Measurements from ENCODE around the gene HDGF. TPM values are rescaled to one million over a fixed set of nuclear protein-coding genes. Genes with fewer than 3 reads are reported as not detected.

The HDGF gene
- total and polyA plus RNA-seq, 2 experiments from 2014 or later: 176 to 480 TPM

DNA sequence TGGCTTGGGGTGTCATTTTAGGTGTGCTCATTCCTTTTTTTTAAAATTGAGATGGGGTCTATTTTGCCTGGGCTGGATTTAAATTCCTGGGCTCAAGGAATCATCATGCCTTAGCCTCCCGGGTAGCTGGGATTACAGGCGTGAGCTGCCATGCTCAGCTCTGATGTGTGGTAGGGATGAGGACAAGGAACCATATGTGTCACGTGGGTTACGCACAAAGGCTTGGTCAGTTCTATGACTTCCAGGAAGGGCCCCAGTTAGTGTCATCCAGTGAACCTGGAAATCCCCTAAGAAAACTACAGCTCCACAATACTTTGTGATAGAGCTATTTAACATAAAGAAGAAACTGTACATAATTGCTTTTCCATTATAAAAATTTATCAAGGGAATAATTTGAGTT is 29.9 kb downstream of the HDGF start:
- Histone ChIP-seq H3K4me1 (ENCODE audit: low read depth) (peaks cover 25% of the 10 kb centered on the region), H3K9me3 (ENCODE audit: low read depth) (no peaks in the 10 kb centered on the region), H3K36me3 (peaks cover 14% of the 10 kb centered on the region), H3K27me3 (no peaks in the 10 kb centered on the region), H3K27ac (peak overlapping the region; percentile 85), H3K4me3 (no peak overlapping the region)
- TF ChIP-seq, protein P1, sequence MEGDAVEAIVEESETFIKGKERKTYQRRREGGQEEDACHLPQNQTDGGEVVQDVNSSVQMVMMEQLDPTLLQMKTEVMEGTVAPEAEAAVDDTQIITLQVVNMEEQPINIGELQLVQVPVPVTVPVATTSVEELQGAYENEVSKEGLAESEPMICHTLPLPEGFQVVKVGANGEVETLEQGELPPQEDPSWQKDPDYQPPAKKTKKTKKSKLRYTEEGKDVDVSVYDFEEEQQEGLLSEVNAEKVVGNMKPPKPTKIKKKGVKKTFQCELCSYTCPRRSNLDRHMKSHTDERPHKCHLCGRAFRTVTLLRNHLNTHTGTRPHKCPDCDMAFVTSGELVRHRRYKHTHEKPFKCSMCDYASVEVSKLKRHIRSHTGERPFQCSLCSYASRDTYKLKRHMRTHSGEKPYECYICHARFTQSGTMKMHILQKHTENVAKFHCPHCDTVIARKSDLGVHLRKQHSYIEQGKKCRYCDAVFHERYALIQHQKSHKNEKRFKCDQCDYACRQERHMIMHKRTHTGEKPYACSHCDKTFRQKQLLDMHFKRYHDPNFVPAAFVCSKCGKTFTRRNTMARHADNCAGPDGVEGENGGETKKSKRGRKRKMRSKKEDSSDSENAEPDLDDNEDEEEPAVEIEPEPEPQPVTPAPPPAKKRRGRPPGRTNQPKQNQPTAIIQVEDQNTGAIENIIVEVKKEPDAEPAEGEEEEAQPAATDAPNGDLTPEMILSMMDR (IDR thresholded peaks at IDR 0.05; ENCODE audit: low read depth, low read length): no peak
- no peak for DNase-seq (ENCODE audit: low read depth in 1 of 2, low spot score in 1 of 2)

DNA sequence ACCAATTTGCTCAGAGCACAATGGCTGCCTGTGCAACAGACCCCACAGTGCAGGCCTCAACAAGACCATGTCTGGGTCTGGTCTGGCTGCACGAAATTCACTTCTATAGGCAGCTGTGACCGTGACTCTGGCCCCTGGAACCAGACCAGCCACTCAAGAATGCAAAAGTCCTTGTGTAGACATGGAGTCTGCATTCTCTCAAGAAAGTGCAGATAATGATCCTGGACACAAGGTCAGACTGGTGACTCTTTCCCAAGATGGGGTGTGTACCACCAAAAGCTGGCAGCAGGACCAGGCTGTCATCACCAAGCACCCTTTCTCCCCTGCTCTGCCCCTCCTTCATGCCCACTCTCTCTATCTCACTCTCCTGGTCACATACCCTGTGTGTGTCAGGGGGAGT is 30.3 kb downstream of the HDGF start:
- Histone ChIP-seq H3K4me3 (no peak overlapping the region), H3K36me3 (peaks cover 14% of the 10 kb centered on the region), H3K9me3 (ENCODE audit: low read depth) (no peaks in the 10 kb centered on the region), H3K27ac (peak overlapping the region; percentile 85), H3K27me3 (no peaks in the 10 kb centered on the region), H3K4me1 (ENCODE audit: low read depth) (peaks cover 23% of the 10 kb centered on the region)
- DNase-seq (ENCODE audit: low read depth in 1 of 2, low spot score in 1 of 2): peak in 1 of 2 donors; percentile 73
- TF ChIP-seq, protein P1 (IDR thresholded peaks at IDR 0.05; ENCODE audit: low read depth, low read length): no peak

DNA sequence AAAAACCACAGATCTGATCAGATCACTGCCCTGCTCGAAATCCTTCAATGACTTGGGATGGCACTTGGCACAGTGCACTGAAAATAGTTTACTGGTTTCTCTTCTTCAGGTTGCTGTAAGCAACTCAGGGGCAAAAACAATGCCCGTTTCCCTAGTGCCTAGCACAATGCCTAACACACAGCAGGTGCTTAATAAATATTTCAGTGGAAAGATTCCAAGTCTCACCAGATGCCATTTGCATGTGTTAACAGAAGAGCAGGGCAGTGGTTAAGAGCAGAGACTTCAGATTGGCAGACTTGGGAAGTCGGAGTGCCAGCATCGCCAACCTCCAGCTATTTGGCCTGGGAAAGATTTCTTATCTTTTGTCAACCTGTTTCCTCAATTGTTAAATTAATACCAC is 34.1 kb downstream of the HDGF start:
- peaks cover 30% of the 10 kb centered on the region for H3K4me1 ChIP-seq (ENCODE audit: low read depth)
- TF ChIP-seq, protein P1 (IDR thresholded peaks at IDR 0.05; ENCODE audit: low read depth, low read length): no peak
- DNase-seq (ENCODE audit: low read depth in 1 of 2, low spot score in 1 of 2): no peak
- no peaks in the 10 kb centered on the region for H3K27me3 ChIP-seq
- H3K4me3 ChIP-seq: no peak overlapping the region
- no peaks in the 10 kb centered on the region for H3K36me3 ChIP-seq
- no peak overlapping the region for H3K27ac ChIP-seq
- no peaks in the 10 kb centered on the region for H3K9me3 ChIP-seq (ENCODE audit: low read depth)

DNA sequence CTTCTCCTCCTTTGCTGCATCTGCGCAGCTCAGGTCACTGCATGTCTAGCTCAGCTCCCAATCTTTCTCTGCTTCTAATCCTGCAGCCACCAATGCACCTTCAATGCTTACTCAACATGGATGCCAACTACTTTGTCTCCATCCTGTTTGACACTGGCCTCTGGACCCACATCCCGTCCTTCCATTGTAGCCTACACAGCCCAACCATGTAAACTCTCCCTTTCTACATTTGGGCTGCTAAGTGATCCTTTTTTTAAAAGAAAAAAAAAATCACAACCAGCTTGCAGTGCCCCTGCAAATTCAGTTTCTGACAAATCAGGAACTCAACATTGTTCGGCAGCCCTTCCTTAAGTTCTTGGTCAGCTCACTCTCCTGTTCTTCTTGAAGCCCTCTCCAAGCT is 36.6 kb downstream of the HDGF start:
- no peak for DNase-seq (ENCODE audit: low read depth in 1 of 2, low spot score in 1 of 2)
- H3K36me3 ChIP-seq: no peaks in the 10 kb centered on the region
- TF ChIP-seq, protein P1 (IDR thresholded peaks at IDR 0.05; ENCODE audit: low read depth, low read length): no peak
- peaks cover 40% of the 10 kb centered on the region for H3K4me1 ChIP-seq (ENCODE audit: low read depth)
- H3K4me3 ChIP-seq: no peak overlapping the region
- no peaks in the 10 kb centered on the region for H3K9me3 ChIP-seq (ENCODE audit: low read depth)
- H3K27me3 ChIP-seq: no peaks in the 10 kb centered on the region
- H3K27ac ChIP-seq: no peak overlapping the region

DNA sequence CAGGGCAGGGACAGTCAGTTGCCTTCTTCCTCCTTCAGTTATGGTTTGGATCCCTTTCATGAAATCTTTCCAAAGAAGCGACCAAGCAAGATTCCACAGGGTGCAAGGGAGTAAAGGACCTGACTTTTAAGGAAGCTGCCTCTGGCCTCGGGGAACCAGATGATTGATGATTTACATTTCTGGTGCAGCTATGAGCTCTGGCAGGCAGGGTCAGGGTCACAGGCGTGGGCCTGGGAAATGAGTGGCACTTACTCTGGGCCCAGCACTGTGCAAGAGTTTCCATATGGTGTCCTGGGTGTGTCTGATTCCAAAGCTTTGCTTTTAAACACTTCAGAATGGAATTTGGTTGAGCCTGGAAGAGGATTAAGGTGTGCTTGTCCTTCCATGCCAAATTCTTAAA is 38.8 kb downstream of the HDGF start:
- Histone ChIP-seq H3K9me3 (ENCODE audit: low read depth) (no peaks in the 10 kb centered on the region), H3K27me3 (no peaks in the 10 kb centered on the region), H3K36me3 (no peaks in the 10 kb centered on the region), H3K27ac (peak overlapping the region; percentile 86), H3K4me1 (ENCODE audit: low read depth) (peaks cover 60% of the 10 kb centered on the region), H3K4me3 (no peak overlapping the region)
- TF ChIP-seq, protein P1 (IDR thresholded peaks at IDR 0.05; ENCODE audit: low read depth, low read length): no peak
- no peak for DNase-seq (ENCODE audit: low read depth in 1 of 2, low spot score in 1 of 2)
